SK-N-SH (cell line): ENCODE results near the gene COL15A1. TPM values are rescaled to one million over a fixed set of nuclear protein-coding genes. Genes with fewer than 3 reads are reported as not detected.

ENCODE experiments used
- CTCF ChIA-PET: fragments of 300-600, 350-600 bp; formaldehyde crosslinking; extraction: SDS; loops from one replicate; lab custom pipeline; 2021; lab: Yijun Ruan, JAX
- POLR2A ChIA-PET: fragments of 350-600 bp; sonication (Branson Sonifier 250); formaldehyde crosslinking; extraction: SDS; loops from one replicate; lab custom pipeline; 2020; ENCODE audit warnings: antibody characterized with exemption, inconsistent platforms; lab: Yijun Ruan, JAX
- DNase-seq: peaks from one replicate; pipeline ENCODE4 v3.0.0; 2012
- H2AFZ ChIP-seq: fragments of 200-600 bp; sonication (generic); 2 replicates; pipeline ENCODE4 v1.8.1; 2016; ENCODE audit warnings: antibody characterized with exemption, mild to moderate bottlenecking, low read depth
- H3F3A ChIP-seq: fragments of 200-600 bp; sonication (generic); replicated peaks from 2 replicates; pipeline ENCODE3; 2016; ENCODE audit warnings: antibody characterized with exemption, mild to moderate bottlenecking; ENCODE audit not compliant: insufficient read depth
- H3K27ac ChIP-seq, 2 experiments: fragments of 200-500 bp in 1 of 2; fragments of 200-600 bp in 1 of 2; sonication (Bioruptor generic) in 1 of 2; sonication (generic), shearing (Covaris generic) in 1 of 2; 2 replicates each; pipeline versions ENCODE4 v1.5.1 to v1.6.1; 2014 to 2016; ENCODE audit warnings: low read depth in 2 of 2, inconsistent platforms in 1 of 2, low read length in 1 of 2, mild to moderate bottlenecking in 1 of 2, mixed read lengths in 1 of 2
- H3K27me3 ChIP-seq: fragments of 200-600 bp; sonication (generic), shearing (Covaris generic); 2 replicates; pipeline ENCODE4 v1.6.1; 2016; ENCODE audit warnings: mixed run types; ENCODE audit not compliant: insufficient read depth
- H3K36me3 ChIP-seq, 2 experiments: fragments of 200-500 bp in 1 of 2; fragments of 200-600 bp in 1 of 2; sonication (Bioruptor generic) in 1 of 2; sonication (generic) in 1 of 2; replicated peaks in 1 of 2; 2 replicates each; pipeline versions ENCODE3 to v1.5.1; 2014 to 2016; ENCODE audit warnings: low read length in 1 of 2, mild to moderate bottlenecking in 1 of 2; ENCODE audit not compliant: insufficient read depth in 2 of 2, control insufficient read depth in 1 of 2
- H3K4me1 ChIP-seq, 2 experiments: fragments of 200-500 bp in 1 of 2; fragments of 200-600 bp in 1 of 2; sonication (Bioruptor generic) in 1 of 2; sonication (generic), shearing (Covaris generic) in 1 of 2; 2 replicates each; pipeline versions ENCODE4 v1.5.1 to v1.6.1; 2014 to 2016; ENCODE audit warnings: low read depth in 1 of 2, low read length in 1 of 2, mixed run types in 1 of 2; ENCODE audit not compliant: insufficient read depth in 2 of 2, control insufficient read depth in 1 of 2
- H3K4me2 ChIP-seq: fragments of 200-600 bp; sonication (generic), shearing (Covaris generic); 2 replicates; pipeline ENCODE4 v1.6.1; 2017; ENCODE audit warnings: mixed run types
- H3K4me3 ChIP-seq, 2 experiments: fragments of 200-500 bp in 1 of 2; fragments of 200-600 bp in 1 of 2; sonication (Bioruptor generic) in 1 of 2; sonication (generic), shearing (Covaris generic) in 1 of 2; 2 replicates each; pipeline versions ENCODE4 v1.5.1 to v1.8.1; 2014 to 2016; ENCODE audit warnings: low read depth in 2 of 2, inconsistent platforms in 1 of 2, low read length in 1 of 2, mild to moderate bottlenecking in 1 of 2, mixed read lengths in 1 of 2, moderate library complexity in 1 of 2
- H3K79me2 ChIP-seq: fragments of 200-600 bp; sonication (generic); 2 replicates; pipeline ENCODE4 v1.8.1; 2017; ENCODE audit warnings: mild to moderate bottlenecking; ENCODE audit not compliant: insufficient read depth
- H3K9ac ChIP-seq: fragments of 200-600 bp; sonication (generic); 2 replicates; pipeline ENCODE4 v1.6.1; 2017; ENCODE audit warnings: mixed run types
- H3K9me2 ChIP-seq: fragments of 200-600 bp; sonication (generic); 2 replicates; pipeline ENCODE4 v1.6.1; 2017; ENCODE audit warnings: mixed run types
- H3K9me3 ChIP-seq: fragments of 200-600 bp; sonication (generic); 2 replicates; pipeline ENCODE4 v1.6.1; 2017; ENCODE audit warnings: mixed run types, mild to moderate bottlenecking, moderate library complexity
- H4K20me1 ChIP-seq: fragments of 200-600 bp; sonication (generic); 2 replicates; pipeline ENCODE4 v1.6.1; 2017; ENCODE audit warnings: mild to moderate bottlenecking, mixed run types; ENCODE audit not compliant: insufficient read depth
- EZH2phosphoT487 ChIP-seq: fragments of 200-600 bp; sonication (generic); IDR thresholded peaks from 2 replicates; pipeline ENCODE4 v1.6.1; 2017; ENCODE audit warnings: low read depth, mixed run types, mild to moderate bottlenecking, antibody characterized with exemption, moderate library complexity, borderline replicate concordance
- FOXJ3 ChIP-seq: sonication (generic); formaldehyde crosslinking; IDR thresholded peaks from 2 replicates; pipeline ENCODE4 v1.5.1; 2020; ENCODE audit warnings: mild to moderate bottlenecking, missing genetic modification reagents
- FOXM1 ChIP-seq: IDR thresholded peaks from 2 replicates; pipeline ENCODE4 v1.4.0; 2012; ENCODE audit warnings: low read depth, mild to moderate bottlenecking
- GABPA ChIP-seq: IDR thresholded peaks from 2 replicates; pipeline ENCODE4 v1.4.0; 2012; ENCODE audit warnings: low read depth, mild to moderate bottlenecking
- GATA2 ChIP-seq: sonication (generic); formaldehyde crosslinking; IDR thresholded peaks from 2 replicates; pipeline ENCODE4 v1.5.0; 2020; ENCODE audit warnings: mild to moderate bottlenecking, missing genetic modification reagents
- MXI1 ChIP-seq: IDR thresholded peaks from 2 replicates; pipeline ENCODE4 v1.6.1; 2012; ENCODE audit warnings: mild to moderate bottlenecking, low read depth, low read length, improper control_type of control experiment
- POLR2AphosphoS5 ChIP-seq: IDR thresholded peaks from 2 replicates; pipeline ENCODE4 v1.6.1; 2012; ENCODE audit warnings: low read depth, low read length
- RAD21 ChIP-seq: IDR thresholded peaks from 2 replicates; pipeline ENCODE4 v1.6.1; 2012; ENCODE audit warnings: mild to moderate bottlenecking, low read length
- RXRA ChIP-seq: IDR thresholded peaks from 2 replicates; pipeline ENCODE4 v1.4.0; 2012; ENCODE audit warnings: low read depth, mild to moderate bottlenecking, borderline replicate concordance
- SIN3A ChIP-seq: IDR thresholded peaks from 2 replicates; pipeline ENCODE4 v1.6.1; 2012; ENCODE audit warnings: low read depth, mild to moderate bottlenecking, low read length, moderate library complexity, borderline replicate concordance
- TAF1 ChIP-seq: IDR thresholded peaks from 2 replicates; pipeline ENCODE4 v1.6.1; 2012; ENCODE audit warnings: low read depth, mild to moderate bottlenecking, low read length, moderate library complexity, borderline replicate concordance
- TEAD4 ChIP-seq: IDR thresholded peaks from 2 replicates; pipeline ENCODE4 v1.4.0; 2012; ENCODE audit warnings: mild to moderate bottlenecking, borderline replicate concordance; ENCODE audit not compliant: insufficient read depth
- YY1 ChIP-seq: IDR thresholded peaks from 2 replicates; pipeline ENCODE4 v1.4.0; 2012; ENCODE audit warnings: low read depth, mild to moderate bottlenecking
- WGBS: methylation state at CpG from one replicate; pipeline ENCODE4 v1.1.6; 2017; ENCODE audit warnings: low lambda C conversion rate; 5-methylcytosine and 5-hydroxymethylcytosine counted together
- polyA plus RNA-seq, 3 experiments: library from polyadenylated mRNA; depleted of rRNA; stranded (reverse); fragments of >200 nt; gene quantifications; 2 replicates each; pipeline ENCODE4 v1.2.3, GENCODE V29; 2012
- TF ChIP-seq, protein P1 (sequence below): fragments of 150-350 bp; IDR thresholded peaks from 2 replicates; pipeline ENCODE4 v1.6.1; 2017; ENCODE audit warnings: antibody characterized with exemption, low read length, low read depth, borderline replicate concordance
- TF ChIP-seq, protein P2 (sequence below): IDR thresholded peaks from 2 replicates; pipeline ENCODE4 v1.4.0; 2012; ENCODE audit warnings: low read depth, borderline replicate concordance
- TF ChIP-seq, protein P3 (sequence below): IDR thresholded peaks from 2 replicates; pipeline ENCODE4 v1.4.0; 2012; ENCODE audit warnings: low read depth, borderline replicate concordance

COL15A1 gene
- polyA plus RNA-seq, 1 of the 3 experiments (the other 2 are of a cell fraction) = 0.84 TPM

DNA sequence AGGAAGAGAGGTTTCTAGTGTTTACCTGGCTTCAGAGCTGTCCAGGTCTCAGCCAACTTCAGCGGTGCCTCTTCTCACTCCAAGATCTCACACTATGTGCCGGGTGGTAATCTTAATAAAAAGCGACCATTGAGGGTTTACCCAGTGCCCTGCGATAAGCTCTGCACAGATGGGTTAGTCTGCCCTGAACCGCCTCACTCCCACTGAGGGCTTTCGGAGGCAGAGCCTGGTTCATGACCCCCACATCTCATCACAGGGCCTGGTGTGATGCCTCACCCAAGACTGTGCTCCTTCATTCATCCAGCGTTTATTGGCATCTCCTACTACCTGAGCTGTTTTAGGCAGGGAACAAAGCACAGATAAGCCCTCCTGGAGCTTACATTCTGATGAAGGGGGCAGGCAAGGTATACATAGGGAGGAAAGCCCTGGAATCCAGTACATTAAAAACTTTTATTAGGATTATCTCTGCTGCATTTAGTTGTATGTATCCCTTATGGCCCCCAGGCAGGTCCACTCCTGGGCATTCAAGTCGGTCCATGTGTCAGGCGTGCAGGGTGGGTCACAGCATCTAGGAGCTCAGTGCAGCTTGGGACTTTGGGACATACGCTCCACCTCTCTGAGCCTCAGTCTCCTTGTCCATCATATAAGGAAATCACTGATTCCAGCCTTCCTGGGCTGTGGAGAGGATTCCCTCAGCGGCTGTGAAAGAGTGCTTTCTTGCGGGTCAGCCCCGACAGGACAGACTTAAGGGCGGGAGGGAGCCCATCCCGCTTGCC lies 613 bp upstream of the COL15A1 start:
- peak; percentile 17 for DNase-seq
- H3K27ac ChIP-seq = no peak overlapping the region
- no peaks in the 10 kb centered on the region for H3K9me3 ChIP-seq
- no peaks in the 10 kb centered on the region for H4K20me1 ChIP-seq
- H3K27me3 ChIP-seq = peaks cover 31% of the 10 kb centered on the region
- peak overlapping the region; percentile 25 to 60; a peak in 1 of 4 replicates for H3K4me3 ChIP-seq
- ChIA-PET CTCF (interaction anchor here (1.2 kb wide), 1 partner anchor 95 kb away, joined by 4 read pairs; no protein-coding TSS in a partner anchor), POLR2A (no interaction called here)
- no peak overlapping the region for H3K9ac ChIP-seq
- TF ChIP-seq TEAD4 = no peak
- TF ChIP-seq, protein P1, sequence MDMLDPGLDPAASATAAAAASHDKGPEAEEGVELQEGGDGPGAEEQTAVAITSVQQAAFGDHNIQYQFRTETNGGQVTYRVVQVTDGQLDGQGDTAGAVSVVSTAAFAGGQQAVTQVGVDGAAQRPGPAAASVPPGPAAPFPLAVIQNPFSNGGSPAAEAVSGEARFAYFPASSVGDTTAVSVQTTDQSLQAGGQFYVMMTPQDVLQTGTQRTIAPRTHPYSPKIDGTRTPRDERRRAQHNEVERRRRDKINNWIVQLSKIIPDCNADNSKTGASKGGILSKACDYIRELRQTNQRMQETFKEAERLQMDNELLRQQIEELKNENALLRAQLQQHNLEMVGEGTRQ = no peak
- TF ChIP-seq RXRA = no peak
- TF ChIP-seq POLR2AphosphoS5 = no peak
- no peak for TF ChIP-seq FOXJ3 (CRISPR knock-in tag)
- TF ChIP-seq YY1 = no peak
- no peak for TF ChIP-seq TAF1
- TF ChIP-seq MXI1 = no peak
- no peak for TF ChIP-seq RAD21
- TF ChIP-seq, protein P2, sequence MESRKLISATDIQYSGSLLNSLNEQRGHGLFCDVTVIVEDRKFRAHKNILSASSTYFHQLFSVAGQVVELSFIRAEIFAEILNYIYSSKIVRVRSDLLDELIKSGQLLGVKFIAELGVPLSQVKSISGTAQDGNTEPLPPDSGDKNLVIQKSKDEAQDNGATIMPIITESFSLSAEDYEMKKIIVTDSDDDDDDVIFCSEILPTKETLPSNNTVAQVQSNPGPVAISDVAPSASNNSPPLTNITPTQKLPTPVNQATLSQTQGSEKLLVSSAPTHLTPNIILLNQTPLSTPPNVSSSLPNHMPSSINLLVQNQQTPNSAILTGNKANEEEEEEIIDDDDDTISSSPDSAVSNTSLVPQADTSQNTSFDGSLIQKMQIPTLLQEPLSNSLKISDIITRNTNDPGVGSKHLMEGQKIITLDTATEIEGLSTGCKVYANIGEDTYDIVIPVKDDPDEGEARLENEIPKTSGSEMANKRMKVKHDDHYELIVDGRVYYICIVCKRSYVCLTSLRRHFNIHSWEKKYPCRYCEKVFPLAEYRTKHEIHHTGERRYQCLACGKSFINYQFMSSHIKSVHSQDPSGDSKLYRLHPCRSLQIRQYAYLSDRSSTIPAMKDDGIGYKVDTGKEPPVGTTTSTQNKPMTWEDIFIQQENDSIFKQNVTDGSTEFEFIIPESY = no peak
- TF ChIP-seq, protein P3, sequence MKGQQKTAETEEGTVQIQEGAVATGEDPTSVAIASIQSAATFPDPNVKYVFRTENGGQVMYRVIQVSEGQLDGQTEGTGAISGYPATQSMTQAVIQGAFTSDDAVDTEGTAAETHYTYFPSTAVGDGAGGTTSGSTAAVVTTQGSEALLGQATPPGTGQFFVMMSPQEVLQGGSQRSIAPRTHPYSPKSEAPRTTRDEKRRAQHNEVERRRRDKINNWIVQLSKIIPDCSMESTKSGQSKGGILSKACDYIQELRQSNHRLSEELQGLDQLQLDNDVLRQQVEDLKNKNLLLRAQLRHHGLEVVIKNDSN = no peak
- TF ChIP-seq SIN3A = no peak
- no peak for TF ChIP-seq GATA2 (CRISPR knock-in tag)
- TF ChIP-seq EZH2phosphoT487 = no peak
- TF ChIP-seq FOXM1 = no peak
- TF ChIP-seq GABPA = no peak
- H3K9me2 ChIP-seq = no peaks in the 10 kb centered on the region
- no peaks in the 10 kb centered on the region for H3K36me3 ChIP-seq
- H2AFZ ChIP-seq = no peak overlapping the region
- H3F3A ChIP-seq = no peaks in the 10 kb centered on the region
- H3K4me1 ChIP-seq = peaks cover 0 to 3% of the 10 kb centered on the region in 2 experiments; a peak in 1 of 4 replicates
- peak overlapping the region; percentile 87; the same call in 1 of the 2 replicates for H3K4me2 ChIP-seq
- 84% methylated on average over 10 of the region's 15 CpGs for WGBS
- no peaks in the 10 kb centered on the region for H3K79me2 ChIP-seq
